ENCODE data around the gene CTNNBL1.

- no peak for TF ChIP-seq POLR2A (IDR thresholded peaks at IDR 0.05)
- no peak for TF ChIP-seq CTCF (IDR thresholded peaks at IDR 0.05)
- TF ChIP-seq POLR2AphosphoS5 (IDR thresholded peaks at IDR 0.05), result no peak
These were observed 196.8 kb downstream of the CTNNBL1 start for GRCh38 chr20:37890643-37891042.

Measured in stomach (tissue), 4 donors.